Measurements from ENCODE around the gene HIGD2A.

GRCh38 chr5:176391479-176391878 lies 2.9 kb downstream of the HIGD2A start:
- no peak for TF ChIP-seq MAX (IDR thresholded peaks at IDR 0.05; ENCODE audit: low read depth)
- TF ChIP-seq CTCF (IDR thresholded peaks at IDR 0.05): no peak
- no peak for TF ChIP-seq MXI1 (IDR thresholded peaks at IDR 0.05; ENCODE audit: low read depth, low read length)
- no peak for TF ChIP-seq NFIC (IDR thresholded peaks at IDR 0.05; ENCODE audit: borderline replicate concordance)
- no peak for TF ChIP-seq TEAD4 (IDR thresholded peaks at IDR 0.05; ENCODE audit: borderline replicate concordance, insufficient read depth)
- TF ChIP-seq EP300 (IDR thresholded peaks at IDR 0.05; ENCODE audit: borderline replicate concordance in 1 of 2, low read depth in 1 of 2, low read length in 1 of 2): no peak
- TF ChIP-seq SIN3A (IDR thresholded peaks at IDR 0.05; ENCODE audit: borderline replicate concordance, low read depth, low read length): no peak
- no peak for TF ChIP-seq RAD21 (IDR thresholded peaks at IDR 0.05; ENCODE audit: low read length)
- no peak for TF ChIP-seq NRF1 (IDR thresholded peaks at IDR 0.05; ENCODE audit: low read depth, low read length)
- TF ChIP-seq GABPA (IDR thresholded peaks at IDR 0.05; ENCODE audit: low read depth): no peak
- TF ChIP-seq POLR2AphosphoS5 (IDR thresholded peaks at IDR 0.05; ENCODE audit: low read depth, low read length): no peak

Measured in SK-N-SH (cell line).